Breast epithelium (tissue), 4 donors: ENCODE data around the gene MGAT5. TPM values are rescaled to one million over a fixed set of nuclear protein-coding genes. Genes with fewer than 3 reads are reported as not detected.

Experiments
- DNase-seq, 2 donors: peaks; one replicate each; pipeline ENCODE4 v3.0.0-alpha.2; 2019; ENCODE audit warnings: low spot score in 2 of 2
- H3K27ac ChIP-seq, 2 donors: fragments of 200-600 bp; sonication (generic) in 1 of 2; one replicate each; pipeline ENCODE4 v1.5.1; 2016 to 2019; ENCODE audit warnings: mild to moderate bottlenecking in 1 of 2
- H3K27me3 ChIP-seq, 2 donors: fragments of 200-600 bp; sonication (generic) in 1 of 2; one replicate each; pipeline versions ENCODE4 v1.5.1 to v1.6.0; 2017 to 2019; ENCODE audit warnings: control low read depth in 1 of 2, mild to moderate bottlenecking in 1 of 2
- H3K36me3 ChIP-seq: fragments of 200-600 bp; one replicate; pipeline ENCODE4 v1.5.1; 2019
- H3K4me1 ChIP-seq, 2 donors: fragments of 200-600 bp; sonication (generic); one replicate each; pipeline ENCODE4 v1.5.1; 2016 to 2019; ENCODE audit warnings: control low read depth in 1 of 2
- H3K4me3 ChIP-seq, 3 donors: fragments of 200-600 bp; sonication (generic); 1 replicate in 2 of 3; 2 replicates in 1 of 3; pipeline ENCODE4 v1.5.1; 2016 to 2019; ENCODE audit warnings: mild to moderate bottlenecking in 3 of 3, moderate library complexity in 2 of 3
- H3K9me3 ChIP-seq, 2 donors: fragments of 200-600 bp; sonication (generic) in 1 of 2; one replicate each; pipeline ENCODE4 v1.5.1; 2016 to 2019; ENCODE audit warnings: control low read depth in 1 of 2
- POLR2A ChIP-seq: fragments of 450-650 bp; IDR thresholded peaks from one replicate; pipeline ENCODE4 v1.6.1; 2016; ENCODE audit warnings: antibody characterized with exemption, mild to moderate bottlenecking, moderate library complexity
- POLR2AphosphoS5 ChIP-seq, 3 donors: sonication (generic); formaldehyde crosslinking; IDR thresholded peaks; one replicate each; pipeline ENCODE4 v1.6.1; 2017; ENCODE audit warnings: antibody characterized with exemption in 3 of 3
- intact Hi-C: fragments of 100-400 bp; cut with DNase I; formaldehyde crosslinking; loops from one replicate; pipeline ENCODE4 v1.15.1; 2023; ENCODE audit warnings: low total_unique reads
- total RNA-seq, 3 donors: library from RNA; depleted of rRNA; stranded (reverse); fragments of >200 nt; gene quantifications; one replicate each; pipeline ENCODE4 v1.1.0, GENCODE V29; 2016
- TF ChIP-seq, protein P1 (sequence below), 3 donors: fragments of 450-650 bp; IDR thresholded peaks; one replicate each; pipeline ENCODE4 v1.5.1; 2016 to 2017; ENCODE audit warnings: antibody characterized with exemption in 3 of 3, mild to moderate bottlenecking in 3 of 3, moderate library complexity in 3 of 3

Gene MGAT5
- total RNA-seq, 3 donors from 2014 or later, result 30.5 to 42.6 (median 34.4) TPM

DNA sequence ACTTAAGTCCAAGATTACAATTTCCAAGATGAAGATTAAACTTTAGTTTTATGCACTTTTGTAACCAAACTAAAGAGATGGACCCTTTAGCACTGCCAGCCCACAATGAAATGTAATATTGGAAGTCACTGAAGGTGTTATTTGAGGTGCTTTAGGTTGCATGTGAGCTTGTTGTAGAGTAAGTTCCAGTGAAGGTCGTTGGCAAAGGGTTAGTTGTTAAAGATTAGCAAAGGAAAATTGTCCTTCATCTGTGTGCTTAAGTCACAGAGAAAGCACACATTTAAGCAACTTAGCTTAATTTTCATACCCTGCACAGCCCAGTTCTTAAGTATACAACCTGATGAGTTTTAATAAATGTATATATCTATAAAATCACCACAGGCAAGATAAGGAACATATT, 46.7 kb downstream of the MGAT5 start:
- DNase-seq, result no peak
- TF ChIP-seq, protein P1, sequence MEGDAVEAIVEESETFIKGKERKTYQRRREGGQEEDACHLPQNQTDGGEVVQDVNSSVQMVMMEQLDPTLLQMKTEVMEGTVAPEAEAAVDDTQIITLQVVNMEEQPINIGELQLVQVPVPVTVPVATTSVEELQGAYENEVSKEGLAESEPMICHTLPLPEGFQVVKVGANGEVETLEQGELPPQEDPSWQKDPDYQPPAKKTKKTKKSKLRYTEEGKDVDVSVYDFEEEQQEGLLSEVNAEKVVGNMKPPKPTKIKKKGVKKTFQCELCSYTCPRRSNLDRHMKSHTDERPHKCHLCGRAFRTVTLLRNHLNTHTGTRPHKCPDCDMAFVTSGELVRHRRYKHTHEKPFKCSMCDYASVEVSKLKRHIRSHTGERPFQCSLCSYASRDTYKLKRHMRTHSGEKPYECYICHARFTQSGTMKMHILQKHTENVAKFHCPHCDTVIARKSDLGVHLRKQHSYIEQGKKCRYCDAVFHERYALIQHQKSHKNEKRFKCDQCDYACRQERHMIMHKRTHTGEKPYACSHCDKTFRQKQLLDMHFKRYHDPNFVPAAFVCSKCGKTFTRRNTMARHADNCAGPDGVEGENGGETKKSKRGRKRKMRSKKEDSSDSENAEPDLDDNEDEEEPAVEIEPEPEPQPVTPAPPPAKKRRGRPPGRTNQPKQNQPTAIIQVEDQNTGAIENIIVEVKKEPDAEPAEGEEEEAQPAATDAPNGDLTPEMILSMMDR (IDR thresholded peaks at IDR 0.05), result no peak
- TF ChIP-seq POLR2AphosphoS5 (IDR thresholded peaks at IDR 0.05) (no peak), POLR2A (no peak)
- no peaks in the 10 kb centered on the region for H3K9me3 ChIP-seq

DNA sequence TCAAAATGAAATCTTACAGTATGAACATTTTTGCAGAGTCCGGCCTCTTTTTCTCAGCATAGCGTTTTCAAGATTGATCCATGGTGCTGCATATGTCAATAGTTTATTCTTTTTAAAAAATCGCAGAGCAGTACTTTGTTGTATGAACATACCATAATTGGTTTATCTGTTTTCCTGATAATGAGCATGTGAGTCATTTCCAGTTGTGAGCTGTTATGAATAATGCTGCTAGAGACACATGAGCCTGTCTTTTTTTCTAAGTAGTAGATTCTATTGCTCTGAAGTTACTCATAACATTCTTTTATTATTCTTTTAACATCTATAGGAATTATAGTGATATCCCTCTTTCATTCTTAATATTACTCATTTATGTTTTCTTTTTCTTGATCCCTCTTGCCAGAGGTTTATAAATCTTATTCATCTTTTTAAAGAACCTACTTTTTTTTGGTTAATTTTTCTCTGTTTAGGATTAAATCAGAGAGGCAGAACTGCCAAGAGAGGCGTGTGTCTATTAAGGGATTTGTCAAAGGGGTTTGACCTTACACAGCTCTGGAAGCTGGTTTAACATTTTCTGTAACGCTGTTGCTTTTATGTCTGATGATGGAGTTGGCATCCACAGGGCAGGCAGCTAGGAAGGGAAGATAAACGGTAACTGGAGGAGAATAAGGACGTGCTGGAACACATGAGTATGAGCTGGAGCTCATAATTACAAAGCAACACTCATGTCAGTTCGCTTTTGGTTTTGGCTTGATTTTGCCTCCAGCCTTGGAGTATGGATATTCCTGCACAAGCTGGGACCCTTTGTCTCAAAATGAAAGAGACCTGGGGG, 47.4 kb downstream of the MGAT5 start:
- no peak for DNase-seq
- intact Hi-C loops, result no loop called here
- Histone ChIP-seq H3K9me3 (no peaks in the 10 kb centered on the region), H3K4me1 (no peaks in the 10 kb centered on the region), H3K36me3 (no peaks in the 10 kb centered on the region), H3K27me3 (no peaks in the 10 kb centered on the region), H3K27ac (no peak overlapping the region), H3K4me3 (no peak overlapping the region)
- TF ChIP-seq POLR2A (no peak), POLR2AphosphoS5 (IDR thresholded peaks at IDR 0.05) (no peak)
- TF ChIP-seq, protein P1 (IDR thresholded peaks at IDR 0.05), result no peak

More for the DNA sequence above, 46.7 kb downstream of the MGAT5 start:
- Histone ChIP-seq H3K27me3 (no peaks in the 10 kb centered on the region), H3K4me3 (no peak overlapping the region), H3K27ac (no peak overlapping the region), H3K4me1 (no peaks in the 10 kb centered on the region), H3K36me3 (no peaks in the 10 kb centered on the region)
- intact Hi-C loops, result no loop called here

DNA sequence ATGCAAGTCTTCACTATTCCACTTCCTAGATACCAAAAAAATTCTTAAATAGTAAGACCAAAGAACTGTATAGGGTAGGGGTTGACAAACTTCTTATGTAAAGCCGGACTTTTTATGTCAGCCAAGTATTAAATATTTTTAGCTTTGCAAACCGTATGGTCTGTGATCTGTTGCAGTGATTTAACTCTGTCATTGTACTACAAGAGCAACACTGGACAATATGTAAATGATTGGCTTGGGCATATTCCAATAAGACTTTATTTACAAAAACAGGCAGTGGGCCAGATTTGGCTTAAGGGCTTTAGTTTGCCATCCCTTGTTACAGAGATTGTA, 48.0 kb downstream of the MGAT5 start:
- H3K9me3 ChIP-seq, result no peaks in the 10 kb centered on the region
- no peaks in the 10 kb centered on the region for H3K36me3 ChIP-seq
- no peak for DNase-seq
- H3K27ac ChIP-seq, result no peak overlapping the region
- no peaks in the 10 kb centered on the region for H3K27me3 ChIP-seq
- H3K4me3 ChIP-seq, result no peak overlapping the region
- TF ChIP-seq POLR2A (no peak), POLR2AphosphoS5 (IDR thresholded peaks at IDR 0.05) (no peak)
- TF ChIP-seq, protein P1 (IDR thresholded peaks at IDR 0.05), result no peak
- intact Hi-C loops, result no loop called here
- H3K4me1 ChIP-seq, result no peaks in the 10 kb centered on the region

DNA sequence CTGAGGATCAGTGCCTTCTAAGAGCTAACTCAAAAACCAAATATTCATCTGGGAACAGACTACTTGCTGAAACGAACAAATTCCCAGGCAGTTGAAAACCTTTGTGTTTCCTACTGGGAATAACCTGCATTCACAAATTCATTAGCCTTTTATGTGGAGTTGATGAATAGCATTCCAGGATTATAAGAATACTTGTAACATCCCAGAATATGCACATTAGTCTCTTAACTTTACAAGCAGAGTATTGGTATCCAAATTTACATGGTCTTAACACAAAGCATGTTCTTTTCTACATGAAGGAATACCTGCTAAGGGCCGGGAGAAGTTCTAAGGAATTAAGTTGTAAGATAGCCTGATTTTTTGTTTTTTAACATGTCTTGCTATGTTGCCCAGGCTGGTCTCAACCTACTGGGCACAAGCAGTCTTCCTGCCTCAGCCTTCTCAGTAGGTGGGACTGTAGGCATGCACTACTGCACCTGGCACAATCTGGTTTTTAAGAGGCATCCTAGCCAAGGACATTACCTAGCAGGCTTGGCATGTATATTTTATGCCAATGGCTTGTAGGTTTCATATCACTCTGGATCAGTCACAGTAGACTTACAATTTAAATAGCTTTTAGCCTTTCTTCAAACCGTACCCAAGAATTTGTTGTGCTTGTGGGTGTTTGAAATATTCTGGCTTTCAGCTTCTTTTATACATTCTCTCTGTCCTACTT, 50.7 kb downstream of the MGAT5 start:
- Histone ChIP-seq H3K27me3 (no peaks in the 10 kb centered on the region), H3K9me3 (no peaks in the 10 kb centered on the region), H3K36me3 (no peaks in the 10 kb centered on the region), H3K27ac (no peak overlapping the region), H3K4me1 (no peaks in the 10 kb centered on the region), H3K4me3 (no peak overlapping the region)
- intact Hi-C loops, result no loop called here
- DNase-seq, result peak in 1 of 2 donors; percentile 24
- TF ChIP-seq, protein P1 (IDR thresholded peaks at IDR 0.05), result no peak
- TF ChIP-seq POLR2A, result no peak
- no peak for TF ChIP-seq POLR2AphosphoS5 (IDR thresholded peaks at IDR 0.05)

DNA sequence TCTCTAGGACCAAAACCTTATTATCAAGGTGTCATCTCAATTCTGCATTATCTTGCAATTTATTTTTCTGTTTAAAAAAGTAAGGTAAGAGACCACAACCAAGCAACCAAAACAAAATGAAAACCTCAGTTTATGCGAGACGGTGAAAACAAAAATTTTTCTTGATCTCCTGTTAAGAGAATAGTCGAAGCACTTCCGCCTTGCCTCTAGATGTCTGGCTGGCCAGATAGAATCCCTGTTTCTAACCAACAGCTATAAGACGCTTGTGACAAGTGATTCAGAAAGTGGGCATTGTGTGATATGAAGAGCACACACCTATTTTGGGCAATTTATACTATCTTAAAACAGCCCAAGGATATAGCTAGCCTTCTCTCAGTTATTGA, 51.2 kb downstream of the MGAT5 start:
- Histone ChIP-seq H3K27me3 (no peaks in the 10 kb centered on the region), H3K4me1 (no peaks in the 10 kb centered on the region), H3K9me3 (no peaks in the 10 kb centered on the region), H3K27ac (no peak overlapping the region), H3K4me3 (no peak overlapping the region), H3K36me3 (no peaks in the 10 kb centered on the region)
- no peak for TF ChIP-seq POLR2AphosphoS5 (IDR thresholded peaks at IDR 0.05)
- TF ChIP-seq, protein P1 (IDR thresholded peaks at IDR 0.05), result no peak
- no peak for TF ChIP-seq POLR2A
- intact Hi-C loops, result no loop called here
- no peak for DNase-seq
